H7 (cell line): ENCODE data around the gene COL17A1. TPM values are rescaled to one million over a fixed set of nuclear protein-coding genes. Genes with fewer than 3 reads are reported as not detected.

ENCODE experiments used
- DNase-seq: peaks from one replicate; pipeline ENCODE4 v3.0.0; 2012
- H3K27me3 ChIP-seq: 2 replicates; pipeline ENCODE4 v1.6.0; 2011; ENCODE audit warnings: mild to moderate bottlenecking, low read length; ENCODE audit not compliant: control insufficient read depth, insufficient read depth
- H3K36me3 ChIP-seq: replicated peaks from 2 replicates; pipeline ENCODE4 v1.5.1; 2011; ENCODE audit warnings: low read length; ENCODE audit not compliant: control insufficient read depth, insufficient read depth
- H3K4me3 ChIP-seq: 2 replicates; pipeline ENCODE4 v1.5.1; 2011; ENCODE audit warnings: low read depth, mild to moderate bottlenecking, control low read depth, low read length, moderate library complexity; ENCODE audit not compliant: insufficient read depth
- total RNA-seq: library from RNA; depleted of rRNA; stranded (reverse); fragments of >200 nt; shearing (Covaris generic); gene quantifications from 2 replicates; pipeline ENCODE4 v1.2.3, GENCODE V29; 2014

COL17A1 gene
- total RNA-seq, 1 experiment from 2014 or later = 1.0 TPM

DNA sequence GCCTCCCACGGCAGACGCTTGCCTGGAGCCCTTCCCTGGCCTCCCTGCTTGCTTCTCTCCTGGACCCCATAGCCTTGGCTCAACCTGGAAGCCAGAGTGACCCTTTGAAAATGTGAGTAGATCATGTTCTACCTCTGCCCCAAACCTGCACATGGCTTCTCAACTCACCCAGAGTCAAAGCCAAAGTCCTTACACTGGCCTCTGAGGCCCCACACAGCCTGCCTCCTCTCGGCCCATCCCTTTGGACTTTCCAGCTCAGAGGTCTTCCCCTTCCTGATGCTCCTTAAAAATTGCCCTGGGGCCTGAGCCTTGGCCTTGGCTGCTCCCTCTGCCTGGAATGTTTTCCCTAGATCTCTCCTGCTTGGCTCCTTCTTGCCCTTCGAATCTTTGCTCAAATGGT is 32.5 kb downstream of the COL17A1 start:
- Histone ChIP-seq H3K4me3 (no peak overlapping the region), H3K27me3 (no peaks in the 10 kb centered on the region), H3K36me3 (no peaks in the 10 kb centered on the region)
- no peak for DNase-seq

GRCh38 chr10:104052431-104052830 is 33.2 kb downstream of the COL17A1 start:
- H3K27me3 ChIP-seq = no peaks in the 10 kb centered on the region
- DNase-seq = no peak
- H3K36me3 ChIP-seq = no peaks in the 10 kb centered on the region
- no peak overlapping the region for H3K4me3 ChIP-seq

GRCh38 chr10:104049504-104050250 is 36.0 kb downstream of the COL17A1 start:
- DNase-seq = no peak
- Histone ChIP-seq H3K4me3 (no peak overlapping the region), H3K36me3 (no peaks in the 10 kb centered on the region), H3K27me3 (no peaks in the 10 kb centered on the region; the same call in 1 of the 2 replicates)

GRCh38 chr10:104046651-104047050 is 39.0 kb downstream of the COL17A1 start:
- no peaks in the 10 kb centered on the region for H3K36me3 ChIP-seq
- DNase-seq = no peak
- H3K27me3 ChIP-seq = no peaks in the 10 kb centered on the region; the same call in 1 of the 2 replicates
- H3K4me3 ChIP-seq = no peak overlapping the region

DNA sequence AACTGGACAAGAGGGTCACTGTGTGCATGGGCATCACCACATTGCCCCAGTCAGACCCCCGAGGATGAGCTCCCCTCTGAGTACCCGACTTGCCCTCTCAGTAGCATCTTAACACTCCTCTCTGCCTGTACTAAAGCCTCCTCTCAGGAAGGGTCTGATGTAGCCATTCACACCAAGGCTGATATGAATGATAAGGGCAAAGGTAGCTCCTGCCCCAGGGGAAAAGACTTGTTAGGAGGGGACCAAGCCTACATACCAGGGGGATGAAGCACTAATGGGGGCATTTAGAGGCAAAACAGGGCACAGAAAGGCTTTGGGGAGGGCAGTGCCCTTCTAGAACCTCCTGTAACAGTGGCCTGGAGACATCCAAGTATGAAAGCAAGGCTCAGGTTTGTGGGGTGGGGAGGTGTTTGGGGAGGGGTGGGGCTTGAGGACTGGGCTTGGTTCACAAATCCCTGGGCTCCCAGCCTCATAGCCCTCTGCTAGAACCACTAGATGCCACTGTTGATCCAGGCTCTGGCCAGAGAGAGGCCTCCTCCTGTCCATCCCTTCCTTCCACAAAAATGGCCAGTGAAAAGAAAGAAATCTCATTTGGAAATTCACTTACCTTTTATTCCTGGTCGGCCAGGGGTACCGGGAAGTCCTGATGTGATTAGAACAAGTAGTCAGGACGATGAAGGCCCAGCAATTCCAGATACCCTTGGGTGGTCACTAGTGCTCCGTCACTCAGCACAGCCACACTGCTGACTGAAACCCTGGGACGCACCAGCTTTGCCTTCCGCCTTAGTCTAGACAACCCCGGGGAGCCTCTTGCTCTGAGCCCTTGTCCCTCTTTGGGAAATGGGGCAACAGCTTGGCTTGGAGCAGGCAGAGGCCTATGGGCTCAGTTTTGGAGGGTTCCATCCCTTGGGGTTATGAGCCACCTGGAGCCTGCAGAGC is 40.3 kb downstream of the COL17A1 start:
- peak; percentile 91 for DNase-seq
- no peaks in the 10 kb centered on the region; the same call in 1 of the 2 replicates for H3K27me3 ChIP-seq

DNA sequence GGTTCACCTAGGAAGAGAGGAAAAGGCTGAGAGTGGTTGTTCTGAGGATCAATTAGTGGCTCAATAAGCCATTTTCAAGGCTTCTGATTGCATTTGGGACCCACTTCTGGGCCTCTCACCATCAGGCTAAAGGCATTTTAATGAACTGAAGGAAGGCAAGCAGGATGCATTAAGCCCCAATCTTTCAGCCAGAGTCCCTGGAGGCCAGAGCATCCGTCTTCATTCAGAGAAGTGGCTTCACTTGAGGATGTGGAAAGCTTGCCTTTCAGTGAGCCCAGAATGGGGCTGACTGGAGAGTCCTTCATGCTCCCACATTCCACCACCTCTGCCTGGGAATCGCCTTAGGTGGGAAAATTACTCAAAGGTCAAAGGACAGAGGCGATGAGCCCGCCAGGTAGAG is 41.8 kb downstream of the COL17A1 start:
- Histone ChIP-seq H3K27me3 (no peaks in the 10 kb centered on the region; the same call in 1 of the 2 replicates), H3K36me3 (no peaks in the 10 kb centered on the region), H3K4me3 (no peak overlapping the region)
- no peak for DNase-seq

More for the DNA sequence above, 40.3 kb downstream of the COL17A1 start:
- Histone ChIP-seq H3K36me3 (no peaks in the 10 kb centered on the region), H3K4me3 (no peak overlapping the region)

- Histone ChIP-seq H3K4me3 (no peak overlapping the region), H3K36me3 (no peaks in the 10 kb centered on the region), H3K27me3 (no peaks in the 10 kb centered on the region; the same call in 1 of the 2 replicates)
- DNase-seq = no peak
These were observed 42.4 kb downstream of the COL17A1 start for GRCh38 chr10:104043185-104043830.

- no peak for DNase-seq
- no peaks in the 10 kb centered on the region; the same call in 1 of the 2 replicates for H3K27me3 ChIP-seq
- no peak overlapping the region for H3K4me3 ChIP-seq
- no peaks in the 10 kb centered on the region for H3K36me3 ChIP-seq
These were observed 43.7 kb downstream of the COL17A1 start for GRCh38 chr10:104041891-104042535.

GRCh38 chr10:104040862-104041789 is 44.6 kb downstream of the COL17A1 start:
- H3K36me3 ChIP-seq = no peaks in the 10 kb centered on the region
- no peak for DNase-seq

GRCh38 chr10:104040382-104040781 is 45.3 kb downstream of the COL17A1 start:
- Histone ChIP-seq H3K36me3 (no peaks in the 10 kb centered on the region), H3K27me3 (no peaks in the 10 kb centered on the region), H3K4me3 (no peak overlapping the region)
- DNase-seq = no peak

More at GRCh38 chr10:104040862-104041789, 44.6 kb downstream of the COL17A1 start:
- H3K4me3 ChIP-seq = no peak overlapping the region
- no peaks in the 10 kb centered on the region for H3K27me3 ChIP-seq

DNA sequence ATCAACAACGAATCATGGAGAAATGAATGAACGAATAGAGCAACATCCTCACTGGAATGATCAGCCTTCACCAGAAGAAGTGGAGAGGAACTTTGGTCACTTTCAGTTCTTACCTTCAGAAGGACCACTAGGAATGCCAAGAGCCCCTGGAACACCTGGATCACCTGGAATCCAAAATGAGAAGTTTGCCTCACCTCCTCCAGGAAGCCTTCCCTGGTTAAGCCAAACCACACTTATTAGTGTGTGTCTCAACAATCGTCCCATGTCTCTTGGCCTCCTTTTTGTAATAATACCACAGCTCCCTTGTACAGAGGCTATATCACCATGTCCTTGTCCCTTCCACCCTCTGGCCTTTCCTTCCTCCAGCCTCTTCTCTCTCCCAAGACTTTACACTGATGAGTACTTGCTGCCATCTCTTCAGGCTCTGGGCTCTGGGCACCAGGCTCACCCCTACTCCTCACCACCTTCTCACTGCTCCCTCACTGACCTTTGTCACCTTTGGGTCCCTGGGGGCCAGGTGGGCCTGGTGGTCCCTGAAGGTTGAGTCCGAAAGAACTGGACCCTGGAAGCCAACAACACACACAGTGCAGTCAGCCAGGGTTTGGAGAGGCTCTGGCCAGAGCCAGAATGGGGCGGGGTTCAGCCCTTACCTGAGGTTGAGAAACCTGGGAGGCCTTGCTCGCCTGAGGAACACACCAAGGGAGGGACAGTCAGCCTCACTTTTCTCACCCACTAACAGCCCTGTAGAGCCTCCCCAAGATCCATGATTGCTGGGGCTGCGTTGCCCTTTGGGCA is 46.5 kb downstream of the COL17A1 start:
- no peak for DNase-seq
- Histone ChIP-seq H3K4me3 (no peak overlapping the region), H3K27me3 (no peaks in the 10 kb centered on the region), H3K36me3 (no peaks in the 10 kb centered on the region)

- no peaks in the 10 kb centered on the region for H3K36me3 ChIP-seq
- no peak overlapping the region for H3K4me3 ChIP-seq
- DNase-seq = no peak
- H3K27me3 ChIP-seq = no peaks in the 10 kb centered on the region
These were observed 47.1 kb downstream of the COL17A1 start for GRCh38 chr10:104038537-104038936.
